GM21423 (cell line): ENCODE results near the gene OSTC.
"Not testable (repeated sequence)": the region's sequence is repeated elsewhere in the genome, so short reads cannot be mapped to it uniquely, and the experiment has no call there.

Experiments
- ATAC-seq: cut with Tn5 transposase; IDR thresholded peaks from one replicate; pipeline ENCODE4 v1.9.1; 2021; ENCODE audit warnings: mild to moderate bottlenecking, moderate library complexity; ENCODE audit not compliant: unreplicated experiment

The OSTC gene

DNA sequence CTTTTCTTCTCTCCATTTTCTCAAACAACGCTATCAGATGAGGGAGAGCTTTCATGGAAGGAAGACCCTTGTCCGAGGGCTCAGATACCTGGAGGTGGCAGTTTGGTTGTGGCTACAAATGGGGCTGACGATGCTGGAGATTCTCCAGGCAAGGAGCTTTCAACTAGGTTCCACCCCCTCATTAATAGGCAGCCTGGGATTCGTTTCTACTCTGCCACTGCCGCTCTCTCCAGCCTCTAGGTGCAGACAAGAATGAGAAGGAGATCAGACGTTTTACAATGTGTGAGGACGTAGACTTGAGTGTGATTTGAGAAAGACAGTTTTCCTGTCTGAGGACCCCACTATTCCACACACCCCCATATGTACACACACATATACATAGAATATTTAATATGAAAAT, 59.3 kb downstream of the OSTC start:
- ATAC-seq = no peak

DNA sequence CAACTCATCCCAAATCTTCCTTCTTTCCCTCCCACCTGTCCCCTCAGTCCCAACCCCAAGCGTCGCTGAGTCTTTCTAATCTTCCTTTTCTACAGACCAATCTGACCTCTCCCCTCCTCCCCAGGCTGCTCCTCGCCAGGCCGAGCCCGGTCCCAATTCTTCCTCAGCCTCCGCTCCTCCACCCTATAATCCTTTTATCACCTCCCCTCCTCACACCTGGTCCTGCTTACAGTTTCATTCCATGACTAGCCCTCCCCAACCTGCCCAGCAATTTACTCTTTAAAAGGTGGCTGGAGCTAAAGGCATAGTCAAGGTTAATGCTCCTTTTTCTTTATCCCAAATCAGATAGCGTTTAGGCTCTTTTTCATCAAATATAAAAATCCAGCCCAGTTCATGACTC, 60.2 kb downstream of the OSTC start:
- ATAC-seq = not testable (repeated sequence)

DNA sequence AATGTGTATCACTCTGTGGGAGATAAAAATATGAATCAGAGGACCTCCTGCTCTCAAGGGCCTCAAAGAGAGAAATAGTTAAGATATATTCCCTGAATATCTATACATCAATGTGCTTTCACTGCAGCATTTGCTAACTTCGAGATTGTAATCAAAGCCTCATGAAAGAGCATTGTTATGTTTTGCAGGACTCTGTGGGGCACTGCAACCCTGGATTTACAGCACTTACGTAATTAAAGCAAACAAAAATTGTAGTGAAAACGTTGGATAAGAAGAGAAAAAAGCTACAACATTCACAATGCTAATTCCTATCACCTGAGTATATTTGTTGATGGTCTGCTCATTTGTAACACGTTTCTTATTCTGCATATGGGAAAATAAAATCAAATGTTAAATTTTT, 64.5 kb downstream of the OSTC start:
- no peak for ATAC-seq

DNA sequence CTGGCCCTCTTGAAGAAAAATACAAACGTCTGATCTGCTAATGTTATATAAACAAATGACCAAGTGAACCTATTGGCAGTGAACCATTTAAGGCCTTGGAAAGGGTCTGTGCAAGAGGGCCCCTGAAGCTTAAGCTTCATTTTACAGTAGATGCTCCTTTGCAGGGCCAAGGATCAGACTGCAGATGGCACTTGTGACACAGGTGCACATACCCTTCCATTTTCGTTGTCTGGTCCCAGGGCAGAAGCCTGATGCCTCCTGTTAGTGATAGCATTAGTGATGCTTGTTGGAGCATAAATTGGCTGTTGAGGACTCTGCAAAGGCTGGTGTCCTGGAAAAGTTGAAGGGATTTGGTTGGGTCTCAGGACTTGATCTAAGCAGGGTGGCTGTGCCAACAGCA, 65.9 kb downstream of the OSTC start:
- ATAC-seq = no peak

DNA sequence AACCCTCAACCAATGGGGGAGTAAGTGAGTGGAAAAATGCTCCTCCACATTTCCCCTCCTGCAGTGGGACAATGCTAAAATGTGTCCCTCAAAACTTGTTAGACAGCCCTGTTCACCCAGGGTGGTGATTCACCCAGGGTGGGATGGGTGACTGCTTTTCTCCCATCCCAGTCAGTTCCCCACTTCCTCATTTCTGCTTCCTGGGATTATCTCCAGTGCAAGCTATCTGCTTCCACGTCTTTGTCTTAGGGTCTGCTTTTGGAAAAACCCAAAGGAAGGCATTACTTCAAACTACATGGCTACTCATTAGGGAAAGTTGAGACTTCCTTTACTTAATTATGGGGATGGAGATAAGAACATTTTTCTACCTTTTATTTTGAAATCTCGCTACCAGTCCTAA, 67.0 kb downstream of the OSTC start:
- ATAC-seq = no peak
